SK-N-SH treated with all-trans-retinoic acid at 6 μM for 48 hours (cell line): ENCODE measurements around the gene KIFC3.

Experiments
- CREB5 ChIP-seq: fragments of 250-450 bp; sonication (Bioruptor Pico); IDR thresholded peaks from 2 replicates; pipeline ENCODE4 v1.5.1; 2020; ENCODE audit warnings: low read depth, mild to moderate bottlenecking, moderate library complexity
- ESRRG ChIP-seq: fragments of 250-450 bp; sonication (Bioruptor Pico); IDR thresholded peaks from 2 replicates; pipeline ENCODE4 v1.6.1; 2021; ENCODE audit warnings: mild to moderate bottlenecking
- PATZ1 ChIP-seq: fragments of 250-450 bp; sonication (Bioruptor Pico); IDR thresholded peaks from 2 replicates; pipeline ENCODE4 v1.8.0; 2020; ENCODE audit warnings: mild to moderate bottlenecking, moderate library complexity, borderline replicate concordance
- PPARA ChIP-seq: fragments of 250-450 bp; sonication (Bioruptor Pico); IDR thresholded peaks from 2 replicates; pipeline ENCODE4 v1.5.0; 2020; ENCODE audit warnings: mild to moderate bottlenecking, borderline replicate concordance
- RARB ChIP-seq: fragments of 250-450 bp; sonication (Bioruptor Pico); IDR thresholded peaks from 2 replicates; pipeline ENCODE4 v1.8.0; 2021; ENCODE audit warnings: mild to moderate bottlenecking, moderate library complexity
- ZC3H10 ChIP-seq: fragments of 250-450 bp; sonication (Bioruptor Pico); IDR thresholded peaks from 2 replicates; pipeline ENCODE4 v1.5.1; 2021; ENCODE audit warnings: mild to moderate bottlenecking, moderate library complexity
- ZFP3 ChIP-seq: fragments of 250-450 bp; sonication (Bioruptor Pico); IDR thresholded peaks from 2 replicates; pipeline ENCODE4 v1.5.0; 2020; ENCODE audit warnings: mild to moderate bottlenecking, moderate library complexity
- ZNF565 ChIP-seq: fragments of 450-650 bp; formaldehyde crosslinking; conservative IDR thresholded peaks from 2 replicates; pipeline ENCODE4 v1.5.0; 2020; ENCODE audit warnings: low read depth, mild to moderate bottlenecking, moderate library complexity

DNA sequence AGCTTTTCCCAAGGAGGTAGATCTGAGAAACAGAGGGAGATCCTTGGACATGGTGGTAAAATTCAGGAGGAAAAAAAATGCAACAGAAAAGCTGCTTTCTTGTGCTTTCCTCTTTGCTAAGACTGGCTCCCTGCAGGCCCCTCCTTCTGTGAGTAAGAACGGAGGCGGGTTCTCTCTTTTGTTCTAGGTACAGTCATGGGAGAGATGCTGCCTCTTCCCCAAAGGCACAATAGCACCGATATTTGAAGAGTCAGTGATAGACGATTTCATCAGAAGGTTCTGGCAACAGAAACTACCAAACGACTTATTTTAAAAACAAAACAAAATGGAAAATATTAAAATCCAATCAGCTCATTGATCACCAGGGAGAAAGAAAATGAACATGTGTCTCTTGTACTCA lies 32.6 kb upstream of the KIFC3 start:
- TF ChIP-seq ZC3H10 (no peak), ZNF565 (CRISPR knock-in tag) (no peak), RARB (CRISPR knock-in tag) (no peak), PATZ1 (CRISPR knock-in tag) (no peak), ESRRG (CRISPR knock-in tag) (no peak), PPARA (CRISPR knock-in tag) (no peak), CREB5 (CRISPR knock-in tag) (no peak), ZFP3 (no peak)
